ENCODE measurements around the gene RIC1. TPM values are rescaled to one million over a fixed set of nuclear protein-coding genes. Genes with fewer than 3 reads are reported as not detected.
"Not testable (repeated sequence)": the region's sequence is repeated elsewhere in the genome, so short reads cannot be mapped to it uniquely, and the experiment has no call there.

Gene RIC1
- total RNA-seq, 1 donor from 2014 or later, result 21.5 TPM

GRCh38 chr9:5652821-5653220, 23.9 kb downstream of the RIC1 start:
- intact Hi-C loops (cut with micrococcal nuclease), result no loop called here

- intact Hi-C loops (cut with micrococcal nuclease), result not testable (repeated sequence)
These were observed 33.9 kb downstream of the RIC1 start for GRCh38 chr9:5662804-5663203.

GRCh38 chr9:5665059-5665458, 36.2 kb downstream of the RIC1 start:
- intact Hi-C loops (cut with micrococcal nuclease), result no loop called here

- intact Hi-C loops (cut with micrococcal nuclease), result no loop called here
These were observed 38.5 kb downstream of the RIC1 start for GRCh38 chr9:5667391-5667790.

GRCh38 chr9:5670079-5670478, 41.2 kb downstream of the RIC1 start:
- intact Hi-C loops (cut with micrococcal nuclease), result no loop called here

GRCh38 chr9:5671711-5672353, 42.9 kb downstream of the RIC1 start:
- intact Hi-C loops (cut with micrococcal nuclease), result loop anchor here (1.0 kb wide), 1 partner anchor 42 kb away; no protein-coding TSS in a partner anchor

GRCh38 chr9:5675046-5675445, 46.1 kb downstream of the RIC1 start:
- intact Hi-C loops (cut with micrococcal nuclease), result not testable (repeated sequence)

GRCh38 chr9:5683591-5683990, 54.7 kb downstream of the RIC1 start:
- intact Hi-C loops (cut with micrococcal nuclease), result not testable (repeated sequence)

- intact Hi-C loops (cut with micrococcal nuclease), result no loop called here
These were observed 55.2 kb downstream of the RIC1 start for GRCh38 chr9:5684101-5684500.

GRCh38 chr9:5688109-5688508, 59.2 kb downstream of the RIC1 start:
- intact Hi-C loops (cut with micrococcal nuclease), result no loop called here

GRCh38 chr9:5690278-5690677, 61.4 kb downstream of the RIC1 start:
- intact Hi-C loops (cut with micrococcal nuclease), result no loop called here

- intact Hi-C loops (cut with micrococcal nuclease), result no loop called here
These were observed 67.0 kb downstream of the RIC1 start for GRCh38 chr9:5695860-5696259.

- intact Hi-C loops (cut with micrococcal nuclease), result no loop called here
These were observed 68.0 kb downstream of the RIC1 start for GRCh38 chr9:5696884-5697283.

- intact Hi-C loops (cut with micrococcal nuclease), result no loop called here
These were observed 69.1 kb downstream of the RIC1 start for GRCh38 chr9:5698004-5698403.

GRCh38 chr9:5698810-5699556, 70.1 kb downstream of the RIC1 start:
- intact Hi-C loops (cut with micrococcal nuclease), result no loop called here

- intact Hi-C loops (cut with micrococcal nuclease), result no loop called here
These were observed 79.5 kb downstream of the RIC1 start for GRCh38 chr9:5708414-5708813.

- intact Hi-C loops (cut with micrococcal nuclease), result no loop called here
These were observed 83.9 kb downstream of the RIC1 start for GRCh38 chr9:5712651-5713390.

- intact Hi-C loops (cut with micrococcal nuclease), result loop anchor here (2.0 kb wide), 1 partner anchor 82 kb away; no protein-coding TSS in a partner anchor
These were observed 85.8 kb downstream of the RIC1 start for GRCh38 chr9:5714501-5715401.

- intact Hi-C loops (cut with micrococcal nuclease), result loop anchor here (2.0 kb wide), 1 partner anchor 83 kb away; no protein-coding TSS in a partner anchor
These were observed 86.7 kb downstream of the RIC1 start for GRCh38 chr9:5715548-5716127.

GRCh38 chr9:5717434-5717833, 88.5 kb downstream of the RIC1 start:
- intact Hi-C loops (cut with micrococcal nuclease), result not testable (repeated sequence)
